NCI-H1048 (cell line): ENCODE measurements around the gene SEMA6A.

ENCODE experiments used
- DNase-seq: peaks from one replicate; lab custom pipeline; 2025; lab: John Stamatoyannopoulos, UW

The SEMA6A gene

DNA sequence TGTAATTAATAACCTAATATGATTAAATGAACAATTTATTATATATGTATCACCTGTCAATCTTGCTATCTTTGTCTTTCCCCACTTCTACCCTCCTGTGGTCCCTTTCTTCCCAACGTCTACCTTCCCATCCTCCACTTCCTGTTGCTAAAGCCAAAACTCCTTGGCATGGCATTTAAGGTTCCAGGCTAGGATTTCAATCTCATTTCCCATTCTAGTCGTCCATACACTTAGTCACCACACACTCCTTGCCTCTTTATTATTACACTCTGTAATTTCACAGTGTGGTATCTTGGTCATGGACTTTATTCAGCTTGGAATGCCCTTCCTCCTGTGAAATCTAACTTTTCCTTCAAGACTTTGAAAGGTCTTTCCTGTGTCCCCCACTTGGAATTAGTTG is 115.3 kb downstream of the SEMA6A start:
- no peak for DNase-seq

DNA sequence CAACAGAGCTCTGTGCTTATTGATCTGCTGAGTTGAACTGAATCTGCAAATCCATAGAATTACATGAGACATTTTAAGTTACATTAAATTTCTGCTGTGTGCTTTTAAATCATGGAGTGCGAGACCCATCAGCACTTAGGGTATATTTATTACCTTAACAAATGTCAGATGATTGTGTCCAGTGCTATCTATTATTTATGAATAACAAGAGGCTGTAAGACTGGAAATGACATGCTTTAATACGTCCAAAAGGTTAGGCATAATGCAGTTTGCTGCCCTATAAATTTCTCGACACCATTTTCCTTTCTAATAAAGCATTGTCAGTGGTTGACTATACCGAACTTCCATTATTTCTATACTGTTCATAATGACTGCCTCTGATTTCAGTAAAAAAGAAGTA is 117.6 kb downstream of the SEMA6A start:
- DNase-seq = no peak

DNA sequence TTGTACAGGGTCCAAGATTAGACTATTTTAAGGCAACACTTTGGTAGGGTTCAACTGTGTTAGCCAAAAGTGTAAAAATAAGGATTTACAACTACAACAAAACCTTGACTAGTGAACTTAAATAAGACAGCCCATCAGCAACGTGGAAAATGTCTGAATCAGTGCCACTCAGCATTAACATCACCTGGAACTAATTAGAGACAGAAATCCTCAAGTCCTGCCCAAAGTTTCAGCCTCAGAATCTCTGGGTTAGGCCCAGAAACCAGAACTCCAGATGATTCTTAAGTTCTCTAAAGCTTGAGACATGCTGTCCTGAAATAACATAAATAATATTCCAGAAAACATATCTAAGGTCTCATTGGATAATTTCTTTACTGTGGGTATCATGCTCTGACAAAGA is 118.6 kb downstream of the SEMA6A start:
- no peak for DNase-seq

DNA sequence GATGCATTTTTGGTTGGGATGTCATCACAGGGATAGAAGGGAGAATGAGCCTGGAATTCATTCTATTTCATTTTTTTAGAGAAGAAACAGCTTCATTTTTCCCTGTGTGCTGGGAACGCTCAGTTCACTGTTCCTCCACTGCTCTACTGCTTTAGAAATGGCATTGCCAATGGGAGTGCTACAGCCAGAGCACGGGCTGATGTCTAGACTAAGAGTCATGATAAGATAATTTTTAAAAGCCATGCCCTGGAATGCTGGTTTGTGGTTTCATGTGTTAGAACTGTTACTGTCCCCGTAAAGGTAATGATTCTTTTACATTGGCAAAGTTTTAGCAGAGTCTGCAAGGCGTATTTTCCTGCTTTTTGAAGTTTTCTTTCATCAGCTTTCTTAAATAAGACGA is 119.6 kb downstream of the SEMA6A start:
- DNase-seq = no peak

DNA sequence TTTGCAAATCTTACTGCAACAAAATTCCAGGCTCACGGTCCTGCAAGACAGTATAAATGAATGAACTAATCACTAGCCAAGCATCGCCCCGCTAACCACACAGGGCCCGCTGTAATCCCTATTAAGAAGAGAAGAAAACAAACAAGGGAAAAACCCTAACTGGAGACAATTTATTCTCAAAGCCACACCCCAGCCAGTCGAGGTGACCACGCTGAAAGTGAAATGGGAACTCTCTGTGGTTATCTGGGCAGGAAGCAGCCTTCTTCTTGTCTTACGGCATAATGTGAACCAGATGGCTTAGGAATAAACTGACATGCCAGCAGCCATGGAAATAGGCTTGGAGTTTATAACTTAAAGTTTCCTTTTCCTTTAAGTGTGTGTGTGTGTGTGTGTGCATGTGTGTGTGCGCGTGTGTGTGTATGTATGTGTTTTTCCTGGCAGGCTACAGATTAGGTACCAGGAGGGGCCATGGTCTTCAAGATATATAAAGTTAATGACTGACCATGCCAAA is 120.2 kb downstream of the SEMA6A start:
- DNase-seq = no peak

DNA sequence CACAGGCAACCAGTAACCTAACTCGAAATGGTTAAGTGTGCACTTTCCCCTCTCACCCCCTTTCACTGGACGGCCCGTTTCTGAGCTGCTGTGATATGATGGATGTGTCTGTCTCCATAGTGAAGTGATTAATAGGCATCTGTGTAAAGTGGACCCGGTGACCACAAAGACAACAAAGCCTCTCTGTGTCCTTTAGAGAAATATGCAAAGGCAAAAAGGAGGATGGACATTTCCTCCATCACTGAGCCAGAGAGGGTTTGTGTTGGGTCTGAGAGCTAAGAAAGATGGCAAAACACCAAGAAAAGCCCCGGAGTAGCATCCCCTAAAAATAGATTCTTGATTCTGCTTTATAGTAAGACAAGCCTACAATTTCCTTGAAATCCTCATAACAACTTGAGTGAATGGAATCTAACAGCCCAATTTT is 120.6 kb downstream of the SEMA6A start:
- DNase-seq = no peak

DNA sequence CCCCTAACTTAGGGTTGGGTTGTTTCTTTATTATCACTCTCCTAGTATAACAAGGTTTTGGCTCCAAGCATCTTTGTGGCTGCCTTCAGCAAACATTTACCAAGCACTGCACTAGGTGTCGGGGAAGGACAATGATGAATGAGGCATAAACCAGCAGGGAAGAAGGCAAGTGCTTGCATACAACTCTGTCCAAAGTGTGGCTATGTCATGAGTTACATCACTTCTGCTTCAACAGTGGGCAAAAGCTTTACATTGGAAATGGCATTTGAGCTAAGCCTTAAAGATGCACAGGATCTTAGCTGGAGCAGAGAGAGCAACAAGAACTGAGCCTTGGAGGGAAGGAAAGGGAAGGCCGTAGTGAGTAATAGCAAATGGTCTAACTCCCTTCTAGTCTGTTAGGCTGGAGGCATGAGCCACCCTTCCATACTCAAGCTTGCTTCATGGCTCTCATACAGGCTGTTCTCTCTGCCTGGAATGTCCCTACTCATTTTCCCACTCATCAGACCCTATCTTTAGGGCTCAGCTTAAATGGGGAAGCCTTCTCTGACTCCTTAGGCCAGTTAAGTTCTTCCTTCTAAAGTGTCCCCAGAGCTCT is 121.8 kb downstream of the SEMA6A start:
- DNase-seq = no peak

DNA sequence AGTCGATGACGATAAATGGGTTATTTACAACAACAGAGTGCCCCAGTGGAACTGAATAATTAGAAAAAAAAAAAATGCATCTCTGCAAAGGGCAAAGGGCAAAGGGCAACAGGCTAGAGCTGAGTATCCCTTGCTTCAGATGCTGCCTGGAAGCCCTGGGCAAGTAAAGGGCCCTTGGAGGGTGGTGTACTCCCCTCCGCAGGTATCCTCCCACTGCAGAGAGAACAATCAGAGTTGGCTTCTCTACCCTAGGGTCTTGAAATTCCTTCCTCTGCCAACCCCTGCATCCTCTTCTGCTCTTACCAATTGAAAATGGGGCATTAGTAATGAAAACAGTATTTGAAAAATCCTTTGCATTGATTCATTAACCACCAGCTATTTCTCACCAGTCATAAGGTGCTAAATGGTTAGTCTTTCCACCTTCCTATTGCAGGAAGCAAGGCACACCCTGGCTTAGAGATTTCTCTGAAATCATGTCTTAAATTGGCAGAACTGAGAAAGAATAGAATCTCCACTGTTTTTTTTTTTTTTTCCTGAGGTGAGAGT is 122.6 kb downstream of the SEMA6A start:
- DNase-seq = no peak

DNA sequence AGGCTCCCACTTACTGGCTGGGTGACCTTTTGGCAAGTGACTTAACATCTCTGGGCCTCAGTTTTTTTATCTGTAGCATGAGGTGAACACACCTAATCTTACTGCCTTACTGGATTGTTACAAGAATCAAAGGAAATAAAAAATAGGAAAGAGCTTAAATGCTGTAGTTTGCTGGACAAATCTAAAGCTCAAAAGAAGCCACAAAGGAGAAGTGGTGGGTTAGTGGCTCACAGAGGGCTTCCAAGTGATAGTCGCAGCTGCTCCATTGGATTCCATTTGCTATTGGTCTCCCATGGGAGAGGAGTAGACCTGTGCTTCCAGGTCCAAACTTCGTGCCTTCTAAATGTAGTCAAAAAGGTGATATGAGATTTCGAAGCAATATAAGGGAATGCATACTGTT is 123.6 kb downstream of the SEMA6A start:
- DNase-seq = no peak

DNA sequence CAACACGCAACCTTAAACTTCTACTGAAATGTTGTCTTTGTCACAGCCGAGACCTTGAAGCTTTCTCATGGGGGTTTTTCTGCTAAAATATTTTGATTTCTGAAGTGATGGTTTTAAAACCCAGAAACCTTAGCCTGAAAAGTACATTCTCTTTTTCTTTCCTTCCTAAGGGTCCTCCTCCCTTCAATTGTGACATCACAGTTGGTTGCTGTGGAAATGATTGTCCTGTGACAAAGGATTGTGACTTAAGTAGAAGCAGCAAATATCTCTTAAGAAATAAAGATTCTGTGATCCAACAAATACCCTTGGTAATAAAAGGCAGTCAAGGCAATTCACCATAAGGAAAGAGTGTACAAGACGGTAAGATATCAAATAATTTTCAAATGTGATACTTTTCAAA is 125.2 kb downstream of the SEMA6A start:
- DNase-seq = no peak

DNA sequence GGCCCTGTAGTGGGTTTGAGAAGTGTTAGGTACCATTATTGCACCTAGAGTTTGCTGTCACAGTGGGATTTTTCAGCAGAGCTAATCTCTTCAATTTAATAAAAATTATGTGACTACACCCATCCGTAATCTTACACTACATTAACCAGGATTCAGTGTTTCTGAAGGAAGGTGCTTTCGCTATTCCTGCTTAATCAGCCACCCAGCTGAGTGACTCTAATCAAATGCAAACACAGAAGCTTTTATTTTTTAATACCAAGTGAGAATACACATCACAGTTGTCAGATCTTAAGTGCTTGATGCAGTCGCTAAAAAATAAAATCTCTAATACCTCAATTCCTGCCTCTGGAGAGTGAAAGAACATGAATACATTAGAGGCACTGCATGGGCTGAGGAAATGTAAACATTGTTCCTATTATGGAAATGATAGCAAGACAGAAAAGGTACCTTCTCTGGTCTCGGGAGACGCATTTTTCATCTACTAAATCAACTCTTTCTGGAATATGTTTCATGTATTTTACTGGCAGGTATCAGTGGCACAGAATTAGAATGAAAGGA is 125.7 kb downstream of the SEMA6A start:
- DNase-seq = no peak

DNA sequence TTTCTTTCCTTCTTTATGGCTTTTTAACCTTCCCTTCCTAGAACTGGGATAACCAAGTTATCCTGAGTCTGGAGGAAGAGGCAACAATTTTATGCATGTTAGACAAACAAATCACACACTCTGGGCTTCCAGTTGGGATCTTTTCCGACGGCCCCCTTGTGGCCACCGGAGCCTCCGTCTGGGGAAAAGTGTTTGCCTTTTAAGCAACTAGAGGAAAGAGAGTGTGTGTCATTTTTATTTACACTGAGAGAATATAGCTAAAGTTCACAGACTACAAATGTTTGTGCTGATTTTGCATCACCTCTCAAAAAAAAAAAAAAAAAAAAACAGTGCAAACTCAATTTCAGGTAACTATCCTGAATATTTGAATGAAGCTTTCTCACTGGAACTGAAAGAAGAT is 126.2 kb downstream of the SEMA6A start:
- DNase-seq = no peak

DNA sequence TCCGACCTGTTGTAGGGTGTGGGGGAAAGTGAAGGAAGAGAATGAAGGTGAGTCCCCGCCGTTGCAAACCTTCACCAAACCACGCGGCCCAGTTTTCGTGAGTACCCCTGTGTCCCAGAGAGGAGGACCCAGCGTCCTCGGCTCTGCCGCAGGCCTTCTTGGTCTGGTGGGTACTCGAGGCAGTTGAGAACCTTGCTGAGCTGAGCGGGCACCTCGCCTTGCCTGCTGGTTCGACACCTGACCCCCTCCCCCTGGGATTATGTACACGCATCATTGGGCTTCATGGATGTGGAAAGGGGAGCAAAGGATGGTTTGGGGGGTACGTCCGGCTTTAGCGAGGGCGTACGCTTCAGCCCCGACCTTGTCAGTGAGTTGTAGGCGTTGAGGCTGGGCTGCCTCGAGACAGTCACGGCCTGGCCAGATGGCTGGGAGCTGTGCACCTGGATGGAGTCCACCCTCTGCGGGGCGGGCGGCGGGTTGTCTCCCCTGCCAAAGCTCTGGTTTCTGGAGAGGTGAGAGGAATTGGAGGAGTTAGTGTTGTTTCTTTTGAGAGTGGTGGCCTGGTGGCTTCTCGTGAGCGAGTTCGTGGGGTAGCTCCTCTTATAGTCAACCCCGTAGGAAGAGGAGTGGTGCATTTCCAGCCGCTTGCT is 128.1 kb downstream of the SEMA6A start:
- DNase-seq = no peak

DNA sequence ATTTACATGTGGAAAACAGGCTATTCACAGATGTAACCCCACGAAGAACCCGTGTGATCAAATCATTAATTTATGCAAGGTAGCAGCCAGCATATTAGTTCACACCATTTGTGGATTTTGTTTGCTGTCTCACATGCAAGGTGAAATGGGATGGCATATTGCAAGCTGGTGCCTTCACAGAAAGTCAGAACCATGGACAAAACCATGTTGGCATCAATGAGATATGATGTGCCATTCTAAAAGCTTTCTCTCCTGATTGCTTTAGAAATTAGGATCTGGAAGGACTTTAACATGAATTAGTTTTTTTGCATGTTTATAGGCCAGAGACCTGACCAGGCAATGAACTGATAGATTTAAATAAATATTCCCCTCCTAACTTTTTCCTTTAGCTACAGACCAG is 129.3 kb downstream of the SEMA6A start:
- no peak for DNase-seq

DNA sequence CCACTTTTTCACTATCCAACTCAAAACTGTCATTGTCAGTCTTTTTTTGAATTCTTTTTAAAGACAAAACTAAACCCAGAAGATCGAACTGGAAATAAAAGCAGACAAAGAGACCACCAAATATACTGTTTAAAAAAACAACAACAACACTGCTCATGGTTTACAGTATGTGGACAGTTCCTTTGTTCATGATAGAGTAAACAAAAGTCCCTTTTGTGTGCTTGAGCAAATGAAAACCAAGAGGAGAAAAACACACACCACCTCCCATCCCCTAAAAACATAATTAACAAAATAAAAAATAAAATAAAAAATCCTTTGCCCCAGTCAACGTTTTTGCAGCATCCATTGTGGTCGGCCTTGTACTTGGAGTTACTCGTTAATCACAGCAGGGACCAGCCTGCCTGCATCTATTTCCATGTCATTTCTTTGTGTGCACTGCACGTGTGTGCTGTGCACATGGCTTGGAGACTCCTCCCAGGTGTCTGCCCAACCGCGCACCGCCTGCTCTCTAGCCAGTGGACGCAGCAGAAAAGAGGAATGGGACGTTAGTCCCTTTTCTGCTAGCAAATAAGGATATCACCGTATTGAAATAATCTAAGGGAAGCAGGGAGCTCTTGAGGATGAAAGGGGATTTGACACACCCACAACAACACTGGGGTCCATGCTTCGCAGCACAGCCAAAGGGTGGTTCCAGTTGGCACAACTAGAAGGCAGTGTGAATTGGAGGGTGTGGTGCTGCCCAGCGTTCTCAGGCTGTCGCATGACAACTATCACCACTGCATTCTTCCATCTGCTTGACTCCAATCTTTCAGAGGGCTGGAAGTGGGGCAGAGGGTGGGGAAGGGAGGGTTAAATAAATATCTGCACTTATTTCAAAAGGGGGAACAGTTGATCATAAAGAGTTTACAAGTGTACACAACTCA is 130.0 kb downstream of the SEMA6A start:
- DNase-seq = no peak

DNA sequence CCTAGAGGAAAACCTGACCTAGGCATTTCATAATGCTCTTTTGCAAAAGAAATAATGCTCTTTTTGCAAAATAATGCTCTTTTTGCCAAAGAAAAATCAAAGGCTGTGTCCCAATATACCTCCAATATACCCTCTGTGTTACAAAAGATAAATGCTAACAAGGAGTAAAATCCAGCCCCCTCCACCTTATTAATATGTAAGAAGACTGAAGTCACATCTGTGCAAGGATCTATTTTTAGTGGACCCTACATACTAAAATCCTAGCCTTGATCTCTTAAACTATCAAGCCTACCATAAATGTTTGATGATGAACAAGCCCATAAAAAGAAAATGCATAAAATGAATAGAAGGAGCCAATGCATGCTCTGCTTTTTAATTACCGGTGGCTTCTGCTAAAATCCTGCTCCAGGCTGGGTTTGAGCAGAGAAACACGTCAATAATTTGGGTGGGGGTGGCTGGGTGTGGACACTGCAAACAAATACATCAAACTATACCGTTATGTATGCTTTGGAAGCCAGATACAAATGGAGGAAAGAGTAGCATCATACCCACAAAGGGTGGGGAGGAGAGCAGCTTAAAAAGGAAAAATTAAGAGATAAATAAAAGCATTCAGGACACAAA is 131.6 kb downstream of the SEMA6A start:
- no peak for DNase-seq

DNA sequence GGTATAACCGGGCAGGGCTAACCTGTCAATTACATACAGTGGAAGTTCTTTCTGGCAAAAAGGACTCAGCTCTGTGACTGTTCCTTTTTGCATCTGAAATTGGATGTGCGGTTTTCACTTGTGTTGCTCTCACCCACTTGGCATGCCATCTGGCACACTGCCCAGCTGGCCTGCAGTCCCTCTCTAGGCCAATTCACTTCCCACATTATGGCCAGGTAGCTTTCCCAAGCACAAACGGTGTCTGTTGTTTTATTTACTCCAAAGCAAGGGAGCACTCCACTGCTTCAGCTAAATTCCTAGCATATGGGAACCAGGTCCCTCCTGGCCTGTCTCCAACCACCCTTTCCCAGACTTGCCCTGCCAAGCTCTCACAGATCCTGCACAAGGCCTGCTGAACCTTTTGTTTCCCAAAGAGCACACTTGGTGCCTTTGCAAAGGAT is 132.5 kb downstream of the SEMA6A start:
- no peak for DNase-seq

DNA sequence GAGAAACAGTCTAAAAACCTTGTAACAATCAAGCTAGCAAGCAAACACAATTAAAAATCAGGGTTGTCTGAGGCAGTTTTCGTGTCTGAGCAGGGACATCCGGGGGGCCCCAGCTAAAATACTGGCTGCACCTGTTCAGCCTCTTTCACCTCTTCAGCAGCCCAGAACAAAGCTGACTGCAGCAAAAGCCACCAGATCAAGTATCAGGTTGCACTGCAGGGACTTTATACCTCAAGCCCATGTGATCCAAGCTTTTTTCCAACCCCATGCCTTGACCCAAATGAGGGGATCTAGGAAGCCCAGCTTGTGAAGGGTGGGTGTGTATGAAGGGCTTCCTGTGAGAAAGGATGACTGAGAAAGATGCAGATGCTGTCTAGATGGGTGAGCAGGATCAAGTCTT is 133.4 kb downstream of the SEMA6A start:
- no peak for DNase-seq

DNA sequence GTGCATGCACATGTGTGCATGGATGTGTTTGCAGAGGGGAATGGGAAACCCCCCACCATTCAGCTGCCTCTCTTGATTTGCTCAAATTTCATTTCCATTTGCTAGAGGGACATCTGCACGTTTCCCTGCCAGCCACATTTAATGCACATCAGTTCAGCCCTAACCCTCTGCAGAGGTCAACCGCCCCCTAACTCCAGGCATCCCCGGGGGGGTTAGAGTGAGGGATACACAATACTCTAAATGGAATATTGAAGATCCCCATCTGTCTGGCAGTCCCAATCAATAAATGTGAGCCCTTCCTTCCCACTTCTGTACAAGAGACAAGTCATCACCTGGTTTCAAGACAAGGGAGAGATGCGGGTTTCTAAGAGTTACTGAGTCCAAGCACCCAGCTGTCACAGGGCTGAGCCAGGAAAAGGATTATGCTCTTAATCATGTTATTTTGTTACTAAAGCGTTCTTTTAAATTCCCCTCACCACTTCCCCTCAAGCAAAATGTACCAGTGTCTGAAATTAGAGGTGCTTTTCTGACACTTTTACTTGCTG is 134.1 kb downstream of the SEMA6A start:
- DNase-seq = no peak

DNA sequence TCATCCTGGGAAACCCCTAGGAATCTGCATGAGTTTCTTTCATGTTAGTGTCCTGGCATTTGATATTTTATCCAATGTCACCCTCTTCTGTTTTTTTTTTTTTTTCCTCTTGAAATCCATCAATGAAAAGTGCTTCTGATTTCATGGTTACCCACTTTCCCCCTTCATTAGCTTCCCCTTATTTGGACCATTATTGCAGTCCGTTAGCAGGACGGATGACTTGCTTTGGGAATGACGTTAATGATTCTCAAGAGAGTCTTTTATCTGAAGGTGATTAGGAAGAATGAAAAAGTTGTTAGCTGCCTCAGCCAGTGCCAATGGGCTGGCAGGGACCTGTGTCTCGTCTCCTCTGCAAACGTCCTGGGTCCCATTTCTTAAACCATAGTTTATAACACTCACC is 134.7 kb downstream of the SEMA6A start:
- no peak for DNase-seq

DNA sequence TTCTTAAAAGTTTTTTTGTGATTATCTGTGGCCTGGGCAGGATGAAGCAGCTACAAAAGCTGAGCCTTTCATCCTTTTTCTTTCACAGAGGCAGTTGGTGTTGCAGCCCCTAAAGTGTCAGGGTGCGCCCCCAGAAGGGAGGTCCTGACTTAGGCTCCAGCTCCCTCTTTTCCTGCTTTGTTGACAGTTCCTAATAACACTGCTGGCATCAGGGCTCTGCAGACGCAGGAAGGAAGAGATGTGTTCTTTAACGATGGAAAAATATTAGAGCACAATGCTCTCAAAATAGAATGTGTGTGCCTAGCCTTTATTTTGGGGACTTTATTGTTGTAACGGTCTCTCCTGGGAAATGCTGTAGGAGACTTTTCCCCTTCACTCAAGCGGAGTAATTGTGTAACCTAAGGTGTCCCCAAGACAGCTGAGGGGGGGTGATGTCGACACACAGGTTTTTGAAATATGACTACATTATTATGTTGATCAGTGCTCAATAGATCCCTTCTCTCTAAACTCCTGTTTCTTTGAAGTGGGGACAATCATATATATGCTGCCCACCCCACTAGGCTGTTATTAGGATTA is 135.6 kb downstream of the SEMA6A start:
- DNase-seq = no peak
